ENCODE results near the gene B3GNT2.

The B3GNT2 gene

GRCh38 chr2:62208074-62208757 is 12.3 kb downstream of the B3GNT2 start:
- no peak for TF ChIP-seq GATA2 (IDR thresholded peaks at IDR 0.05; ENCODE audit: low read depth, low read length)

- TF ChIP-seq GATA2 (IDR thresholded peaks at IDR 0.05; ENCODE audit: low read depth, low read length) (no peak), GATA3 (IDR thresholded peaks at IDR 0.05; ENCODE audit: low read depth, low read length) (no peak)
Observed at GRCh38 chr2:62208758-62209114, 12.8 kb downstream of the B3GNT2 start.

- TF ChIP-seq GATA2 (IDR thresholded peaks at IDR 0.05; ENCODE audit: low read depth, low read length) (no peak), GATA3 (IDR thresholded peaks at IDR 0.05; ENCODE audit: low read depth, low read length) (no peak)
Observed at GRCh38 chr2:62209427-62209991, 13.6 kb downstream of the B3GNT2 start.

GRCh38 chr2:62215306-62216064 is 19.6 kb downstream of the B3GNT2 start:
- peak; percentile 95 for TF ChIP-seq GATA2 (IDR thresholded peaks at IDR 0.05; ENCODE audit: low read depth, low read length)
- peak; percentile 75 for TF ChIP-seq GATA3 (IDR thresholded peaks at IDR 0.05; ENCODE audit: low read depth, low read length)

GRCh38 chr2:62216113-62216512 is 20.2 kb downstream of the B3GNT2 start:
- no peak for TF ChIP-seq GATA3 (IDR thresholded peaks at IDR 0.05; ENCODE audit: low read depth, low read length)
- TF ChIP-seq GATA2 (IDR thresholded peaks at IDR 0.05; ENCODE audit: low read depth, low read length) = no peak

- no peak for TF ChIP-seq GATA2 (IDR thresholded peaks at IDR 0.05; ENCODE audit: low read depth, low read length)
- TF ChIP-seq GATA3 (IDR thresholded peaks at IDR 0.05; ENCODE audit: low read depth, low read length) = no peak
Observed at GRCh38 chr2:62216616-62217015, 20.7 kb downstream of the B3GNT2 start.

- no peak for TF ChIP-seq GATA2 (IDR thresholded peaks at IDR 0.05; ENCODE audit: low read depth, low read length)
- no peak for TF ChIP-seq GATA3 (IDR thresholded peaks at IDR 0.05; ENCODE audit: low read depth, low read length)
Observed at GRCh38 chr2:62217421-62217820, 21.5 kb downstream of the B3GNT2 start.

- TF ChIP-seq GATA2 (IDR thresholded peaks at IDR 0.05; ENCODE audit: low read depth, low read length) (no peak), GATA3 (IDR thresholded peaks at IDR 0.05; ENCODE audit: low read depth, low read length) (no peak)
Observed at GRCh38 chr2:62217970-62218369, 22.1 kb downstream of the B3GNT2 start.

- TF ChIP-seq GATA3 (IDR thresholded peaks at IDR 0.05; ENCODE audit: low read depth, low read length) = no peak
Observed at GRCh38 chr2:62219407-62220159, 23.7 kb downstream of the B3GNT2 start.

GRCh38 chr2:62221141-62221540 is 25.2 kb downstream of the B3GNT2 start:
- TF ChIP-seq GATA3 (IDR thresholded peaks at IDR 0.05; ENCODE audit: low read depth, low read length) = no peak
- no peak for TF ChIP-seq GATA2 (IDR thresholded peaks at IDR 0.05; ENCODE audit: low read depth, low read length)

GRCh38 chr2:62222171-62222570 is 26.3 kb downstream of the B3GNT2 start:
- TF ChIP-seq GATA3 (IDR thresholded peaks at IDR 0.05; ENCODE audit: low read depth, low read length) (no peak), GATA2 (IDR thresholded peaks at IDR 0.05; ENCODE audit: low read depth, low read length) (no peak)

GRCh38 chr2:62222674-62223073 is 26.8 kb downstream of the B3GNT2 start:
- no peak for TF ChIP-seq GATA3 (IDR thresholded peaks at IDR 0.05; ENCODE audit: low read depth, low read length)
- no peak for TF ChIP-seq GATA2 (IDR thresholded peaks at IDR 0.05; ENCODE audit: low read depth, low read length)

GRCh38 chr2:62224976-62225375 is 29.1 kb downstream of the B3GNT2 start:
- TF ChIP-seq GATA3 (IDR thresholded peaks at IDR 0.05; ENCODE audit: low read depth, low read length) (no peak), GATA2 (IDR thresholded peaks at IDR 0.05; ENCODE audit: low read depth, low read length) (no peak)

- TF ChIP-seq GATA3 (IDR thresholded peaks at IDR 0.05; ENCODE audit: low read depth, low read length) = no peak
Observed at GRCh38 chr2:62227386-62228075, 31.6 kb downstream of the B3GNT2 start.

Data from SH-SY5Y (cell line).